CD4-positive, alpha-beta T cell treated with Interferon gamma for 1 hour (primary cell): ENCODE results near the gene CCL2.

Source experiments
- DNase-seq: peaks from one replicate; pipeline ENCODE4 v3.0.0-alpha.2; 2020

Gene CCL2

DNA sequence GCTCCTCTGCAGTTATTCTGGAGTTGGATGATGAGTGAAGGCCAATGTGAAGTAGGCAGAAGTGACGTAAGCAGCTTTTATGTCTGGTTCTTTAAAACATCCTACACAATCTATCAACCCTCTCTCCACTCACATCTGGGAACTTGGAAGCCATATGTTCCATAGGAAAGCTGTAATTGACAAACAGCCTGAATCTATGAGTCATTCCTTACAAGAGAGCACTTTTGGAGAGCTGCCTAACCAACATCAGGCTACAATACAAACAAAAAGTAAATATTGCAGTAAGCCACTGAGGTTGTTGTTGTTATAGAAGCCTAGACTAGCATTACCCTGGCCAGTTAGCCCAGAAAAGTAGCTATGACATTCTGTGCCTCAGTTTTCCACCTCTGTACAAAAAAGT, 20.8 kb downstream of the CCL2 start:
- DNase-seq = no peak

DNA sequence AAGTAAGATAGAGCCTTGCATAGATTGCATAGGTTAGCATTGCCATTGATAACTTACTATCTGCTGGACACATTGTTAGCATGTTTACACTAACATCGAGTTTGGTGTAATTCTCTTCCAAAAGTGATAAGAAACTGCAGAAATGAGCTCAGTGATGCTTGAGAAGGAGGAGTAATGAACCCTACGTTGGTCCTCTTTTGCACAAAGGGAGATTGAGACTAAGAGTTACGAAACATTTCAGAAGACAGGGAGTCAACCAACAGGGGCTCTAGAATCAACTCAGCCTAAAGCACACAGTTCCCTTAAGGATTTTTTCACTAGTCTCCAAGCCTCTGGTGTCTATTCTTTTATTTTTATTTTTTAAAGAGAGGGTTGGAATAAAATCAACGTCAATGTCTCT, 21.7 kb downstream of the CCL2 start:
- no peak for DNase-seq

DNA sequence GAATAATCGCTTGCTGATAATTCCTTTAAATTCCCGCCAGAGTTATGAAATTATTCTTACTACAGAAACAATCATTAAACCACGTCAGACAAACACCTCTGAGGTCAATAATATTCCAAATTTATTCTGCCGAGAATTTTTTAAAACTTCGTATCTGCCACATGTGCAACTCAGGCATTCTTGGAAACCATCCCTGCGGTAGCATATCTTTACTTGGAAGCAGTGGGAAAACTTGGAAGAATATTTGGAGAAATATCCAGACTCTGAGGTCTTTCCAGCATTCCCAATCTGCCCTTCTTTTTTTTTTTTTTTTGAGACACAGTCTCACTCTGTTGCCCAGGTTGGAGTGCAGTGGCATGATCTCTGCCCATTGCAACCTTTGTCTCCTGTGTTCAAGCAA, 28.5 kb downstream of the CCL2 start:
- no peak for DNase-seq

DNA sequence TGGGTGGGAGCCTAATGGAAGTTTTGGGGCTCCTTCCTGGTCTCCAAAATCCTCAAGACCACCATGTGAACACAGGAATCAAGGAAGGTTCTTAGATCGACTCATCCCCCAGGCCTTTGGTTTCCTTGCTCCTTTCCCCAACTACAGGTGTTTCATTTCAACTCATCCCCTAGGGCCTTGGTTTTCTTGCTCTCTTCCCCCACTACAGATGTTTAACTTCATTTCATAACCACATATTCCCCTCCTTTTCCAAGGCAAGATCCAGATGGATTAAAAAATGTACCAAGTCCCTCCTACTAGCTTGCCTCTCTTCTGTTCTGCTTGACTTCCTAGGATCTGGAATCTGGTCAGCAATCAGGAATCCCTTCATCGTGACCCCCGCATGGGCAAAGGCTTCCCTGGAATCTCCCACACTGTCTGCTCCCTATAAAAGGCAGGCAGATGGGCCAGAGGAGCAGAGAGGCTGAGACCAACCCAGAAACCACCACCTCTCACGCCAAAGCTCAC, 30.3 kb downstream of the CCL2 start, which contains the start of gene CCL11:
Gene CCL11, plus strand, starts transcription at position 457 of the 507 bp plus-strand sequence. CDS start 67 bp downstream, outside the sequence.
- no peak for DNase-seq

DNA sequence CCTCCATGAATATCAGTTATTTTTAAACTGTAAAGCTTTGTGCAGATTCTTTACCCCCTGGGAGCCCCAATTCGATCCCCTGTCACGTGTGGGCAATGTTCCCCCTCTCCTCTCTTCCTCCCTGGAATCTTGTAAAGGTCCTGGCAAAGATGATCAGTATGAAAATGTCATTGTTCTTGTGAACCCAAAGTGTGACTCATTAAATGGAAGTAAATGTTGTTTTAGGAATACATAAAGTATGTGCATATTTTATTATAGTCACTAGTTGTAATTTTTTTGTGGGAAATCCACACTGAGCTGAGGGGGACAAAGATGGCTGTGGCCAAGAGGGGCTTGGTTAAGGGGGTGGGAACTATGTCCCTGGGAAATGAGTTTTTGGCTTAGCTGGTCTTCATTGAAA, 32.8 kb downstream of the CCL2 start:
- no peak for DNase-seq

DNA sequence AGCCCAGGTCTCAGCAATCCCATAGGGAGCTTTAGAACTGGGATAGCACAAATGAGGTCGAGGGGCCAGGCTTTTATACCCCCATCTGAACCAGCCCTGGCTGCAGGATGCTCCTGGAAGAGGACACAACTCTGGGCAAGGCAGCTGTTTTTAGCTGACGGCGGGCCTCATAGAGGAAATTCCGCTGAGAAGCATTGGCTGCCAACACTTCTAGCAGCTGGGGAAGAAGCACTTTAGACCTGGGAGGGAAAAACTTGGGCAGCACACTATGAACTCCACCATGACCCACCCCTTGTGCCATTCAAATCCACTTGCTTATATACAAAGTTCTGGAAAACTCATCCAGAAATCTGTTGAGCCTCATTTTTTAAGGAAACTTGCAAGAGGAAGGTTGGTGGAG, 35.5 kb downstream of the CCL2 start:
- no peak for DNase-seq

DNA sequence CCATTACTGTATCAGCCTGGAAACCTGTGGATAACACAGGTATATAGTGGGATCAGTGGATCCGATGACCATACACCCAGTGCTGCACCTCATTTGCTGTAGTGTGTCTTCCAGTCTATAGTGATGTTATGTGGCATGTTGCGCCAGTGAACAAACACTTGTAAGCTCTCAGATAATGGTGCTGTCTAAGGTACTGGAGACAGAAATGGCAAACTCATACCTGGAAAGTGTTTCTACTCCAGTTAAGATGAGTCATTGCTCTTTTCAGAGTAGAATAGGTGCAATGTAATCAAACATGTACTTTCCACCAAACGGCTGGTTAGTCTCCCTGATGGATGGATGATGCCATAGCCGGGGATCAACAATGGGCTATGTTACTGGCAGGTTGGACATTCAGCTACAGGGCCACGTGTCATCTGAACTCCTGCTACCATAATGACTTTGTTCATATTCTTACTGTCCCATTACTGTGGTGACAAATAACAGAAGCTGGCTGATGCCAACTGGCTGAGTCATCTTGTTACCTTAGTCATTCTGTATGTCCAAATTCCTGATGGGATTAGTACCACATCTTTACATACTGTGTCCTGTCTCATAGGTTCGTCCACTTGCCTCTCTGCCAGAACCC, 36.8 kb downstream of the CCL2 start:
- no peak for DNase-seq

DNA sequence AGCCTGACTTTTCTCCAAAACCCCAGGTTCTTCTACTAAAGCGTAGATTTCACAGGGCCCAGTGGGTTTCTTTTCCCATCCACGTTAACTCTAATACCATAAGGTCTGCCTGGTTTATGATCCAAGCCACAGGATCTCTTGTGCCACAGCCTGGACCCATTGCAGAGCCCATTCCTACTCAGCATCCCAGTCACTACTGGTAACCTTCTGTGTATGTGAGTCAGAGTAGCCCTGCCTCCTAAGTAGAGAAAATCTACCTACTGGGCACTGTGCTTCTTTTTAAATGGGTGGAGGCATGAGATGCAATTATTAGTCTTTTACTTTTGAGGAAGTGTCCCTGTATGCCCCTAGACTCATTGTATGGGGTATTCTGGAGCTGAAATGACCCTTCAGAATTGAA, 43.9 kb downstream of the CCL2 start:
- DNase-seq = no peak

DNA sequence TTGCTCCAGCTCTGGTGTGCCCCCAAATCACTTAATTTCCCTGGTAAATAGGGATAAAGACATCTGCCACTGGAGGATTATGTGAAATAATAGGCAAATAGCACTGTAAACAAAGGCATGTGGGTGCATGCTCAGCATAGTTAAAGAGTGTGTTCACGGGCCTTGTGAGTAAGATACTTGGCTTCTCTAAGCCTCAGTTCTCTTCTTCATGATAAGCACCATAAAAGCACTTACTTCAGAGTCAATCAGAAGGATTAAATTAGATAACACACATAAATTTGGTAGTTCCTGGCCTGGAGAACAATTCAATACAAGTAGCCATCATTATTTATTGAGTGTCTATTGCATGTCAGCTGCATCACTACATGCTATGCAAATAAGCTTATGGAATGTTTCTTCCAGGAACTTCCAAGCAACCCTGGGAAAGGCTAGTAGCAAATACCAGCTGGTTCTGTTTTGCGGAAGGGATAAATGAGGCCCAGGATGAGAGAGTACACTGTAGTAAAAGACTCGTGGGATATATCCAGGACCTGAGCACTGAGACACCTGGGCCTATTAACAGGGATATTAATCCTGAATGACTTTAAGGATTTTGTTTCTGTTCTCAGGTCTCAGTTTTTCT, 45.0 kb downstream of the CCL2 start:
- DNase-seq = no peak

DNA sequence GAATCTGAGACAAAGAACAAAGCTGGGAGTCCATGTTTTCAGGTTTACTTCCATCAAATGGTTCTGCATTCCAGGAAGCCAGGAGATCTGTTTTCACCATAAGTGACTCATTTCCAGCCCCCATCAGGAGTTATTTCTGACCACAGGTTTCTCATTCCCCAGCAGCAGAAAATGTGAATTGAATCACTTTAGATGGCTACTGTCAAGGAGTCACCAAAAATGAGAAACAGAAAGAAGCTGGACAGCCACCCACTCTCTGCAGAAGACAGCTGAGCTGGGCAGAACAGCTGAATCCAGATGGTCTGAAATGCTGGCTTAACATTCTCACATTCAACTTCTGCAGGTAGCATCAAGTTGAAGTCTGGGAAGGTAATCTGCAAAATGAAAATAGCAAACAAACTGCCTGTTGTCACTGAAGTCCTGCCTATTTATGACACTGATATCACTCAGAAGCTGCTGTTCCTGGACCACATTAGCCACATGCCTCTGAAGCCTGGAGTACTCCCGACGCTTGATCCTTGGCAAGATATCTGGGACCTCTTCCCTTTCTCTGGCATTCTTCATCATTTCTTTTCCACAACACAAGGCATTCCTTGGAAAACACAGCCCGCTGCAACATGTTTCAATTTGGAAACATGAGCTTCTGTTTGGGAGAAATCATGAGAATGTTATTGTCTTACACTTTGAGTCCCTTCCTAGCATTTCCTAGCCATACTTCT, 45.7 kb downstream of the CCL2 start:
- DNase-seq = no peak

DNA sequence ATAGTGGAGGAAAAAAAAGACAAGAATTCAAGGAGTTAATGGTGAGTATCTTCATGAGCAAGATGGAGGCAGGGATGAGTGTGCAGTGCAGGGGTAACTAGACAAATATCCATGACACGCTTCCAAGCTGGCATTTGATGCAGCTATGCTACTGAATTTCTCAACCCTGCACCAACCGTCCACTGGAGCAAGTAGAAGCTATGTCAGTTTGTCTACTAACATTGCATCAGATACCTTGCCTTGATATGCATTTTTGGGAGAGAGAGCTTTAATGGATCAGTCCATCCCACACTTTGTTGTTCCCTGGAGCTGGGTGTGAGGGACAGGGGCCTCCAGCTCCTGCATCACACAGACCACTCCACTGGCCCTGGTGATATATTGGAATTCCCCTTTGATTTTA, 46.9 kb downstream of the CCL2 start:
- no peak for DNase-seq

DNA sequence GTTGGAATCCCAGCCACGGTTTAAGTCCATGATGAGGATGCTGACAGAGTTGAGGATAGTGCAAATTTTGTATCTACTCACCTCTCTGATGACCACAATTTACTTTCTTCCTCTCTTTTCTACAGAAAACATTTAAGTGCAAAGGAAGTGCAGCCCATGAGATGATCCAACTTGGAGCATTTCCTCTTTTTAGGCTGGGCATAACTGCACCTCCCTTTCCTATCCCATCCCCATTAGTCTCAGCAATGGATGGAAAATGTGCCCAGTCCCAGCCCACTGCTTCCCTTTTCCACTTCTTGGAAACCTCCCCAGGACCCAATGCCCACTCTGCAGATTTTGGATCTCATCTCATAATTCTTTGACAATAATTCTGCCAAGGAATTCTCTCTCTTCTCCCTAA, 47.6 kb downstream of the CCL2 start:
- no peak for DNase-seq

DNA sequence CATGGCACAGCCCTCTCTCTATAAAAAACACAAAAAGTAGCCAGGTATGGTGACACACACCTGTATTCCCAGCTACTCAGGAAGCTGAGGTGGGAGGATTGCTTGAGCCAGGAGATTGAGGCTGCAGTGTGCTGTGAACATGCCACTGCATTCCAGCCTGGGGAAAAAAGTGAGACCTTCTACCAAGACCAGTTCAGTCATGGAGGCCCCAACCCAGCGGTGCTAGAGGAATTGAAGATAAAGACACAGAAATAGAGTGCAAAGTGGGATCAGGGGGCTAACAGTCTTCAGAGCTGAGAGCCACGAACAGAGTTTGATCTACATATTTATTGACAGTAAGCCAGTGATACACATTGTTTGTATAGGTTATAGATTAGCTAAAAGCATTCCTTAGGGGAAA, 48.5 kb downstream of the CCL2 start:
- DNase-seq = no peak

DNA sequence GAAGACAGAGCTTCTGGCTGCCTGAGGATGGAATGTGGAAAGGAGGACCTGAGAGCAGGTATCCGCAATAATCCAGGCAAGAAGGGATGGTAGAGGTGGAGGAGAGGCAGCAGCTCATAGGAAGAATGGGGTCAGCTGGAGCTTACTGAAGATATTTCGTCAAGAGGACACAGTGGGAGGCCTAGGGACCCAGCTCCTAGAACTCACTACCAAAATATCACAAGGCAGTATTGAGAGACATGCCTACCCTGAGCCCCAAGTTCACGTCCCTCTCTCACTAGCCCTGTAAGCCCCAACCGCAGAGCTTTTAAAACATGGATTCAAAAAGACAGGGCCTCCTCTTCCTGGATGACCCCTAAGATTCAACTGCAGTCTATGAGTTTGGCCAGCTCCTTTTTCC, 50.0 kb downstream of the CCL2 start:
- DNase-seq = no peak

DNA sequence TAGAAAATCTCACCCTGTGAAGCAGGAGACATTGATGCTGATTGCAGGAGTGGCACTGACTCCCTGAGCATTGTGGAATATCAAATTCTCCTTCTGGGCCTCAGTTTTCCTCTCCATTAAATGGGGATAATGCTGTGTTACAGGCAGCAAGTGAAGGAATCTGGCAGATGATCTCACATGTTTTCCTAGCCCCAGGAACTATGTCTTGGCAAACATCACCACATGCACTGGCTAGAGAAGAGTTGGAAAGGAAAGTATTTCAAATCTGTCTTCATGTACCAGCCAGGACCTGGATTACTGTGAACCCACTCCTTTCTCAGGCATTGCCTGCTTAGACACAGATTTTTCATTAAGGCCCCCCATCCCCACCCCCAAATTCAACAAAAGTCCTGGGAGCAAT, 50.5 kb downstream of the CCL2 start:
- DNase-seq = no peak

DNA sequence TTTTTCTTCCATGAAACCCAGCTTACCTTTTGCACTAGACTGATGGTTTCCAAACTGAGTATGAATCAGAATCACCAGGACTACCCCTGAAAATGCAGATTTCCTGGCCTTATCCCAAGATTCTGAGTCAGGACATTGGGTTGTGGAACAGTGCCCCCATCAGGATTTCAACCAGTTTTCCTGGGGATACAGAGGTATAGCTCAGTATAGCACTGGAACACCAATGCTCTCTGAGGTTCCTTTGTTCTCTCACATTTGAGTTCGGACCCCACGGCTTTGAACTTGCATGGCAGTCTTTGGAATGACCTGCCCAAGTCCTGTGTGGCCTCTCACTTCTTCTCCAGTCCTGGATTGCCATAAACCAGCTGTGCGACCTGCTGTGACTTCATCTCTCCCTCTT, 51.4 kb downstream of the CCL2 start:
- DNase-seq = no peak
